Duodenal mucosa (tissue), 2 donors: ENCODE measurements around the gene NES.

ENCODE experiments used
- H3K27ac ChIP-seq: one replicate; pipeline ENCODE4 v1.7.0; 2013; ENCODE audit warnings: low read depth, low read length
- H3K27me3 ChIP-seq, 2 donors: one replicate each; pipeline ENCODE4 v1.7.0; 2013; ENCODE audit warnings: low read length in 2 of 2, control low read depth in 1 of 2; ENCODE audit not compliant: insufficient read depth in 2 of 2, control insufficient read depth in 1 of 2
- H3K36me3 ChIP-seq, 2 donors: one replicate each; pipeline ENCODE4 v1.7.0; 2013; ENCODE audit warnings: low read length in 2 of 2, control low read depth in 1 of 2; ENCODE audit not compliant: insufficient read depth in 2 of 2, control insufficient read depth in 1 of 2
- H3K4me1 ChIP-seq, 2 donors: one replicate each; pipeline ENCODE4 v1.7.0; 2013; ENCODE audit warnings: low read length in 2 of 2, control low read depth in 1 of 2; ENCODE audit not compliant: insufficient read depth in 2 of 2, control insufficient read depth in 1 of 2
- H3K4me3 ChIP-seq, 2 donors: one replicate each; pipeline ENCODE4 v1.7.0; 2013; ENCODE audit warnings: low read length in 2 of 2, low read depth in 1 of 2
- H3K9ac ChIP-seq, 2 donors: one replicate each; pipeline ENCODE4 v1.7.0; 2013; ENCODE audit warnings: low read length in 2 of 2, low read depth in 1 of 2
- H3K9me3 ChIP-seq, 2 donors: one replicate each; pipeline ENCODE4 v1.7.0; 2013; ENCODE audit warnings: low read length in 2 of 2, control low read depth in 1 of 2; ENCODE audit not compliant: control insufficient read depth in 1 of 2

Gene NES

GRCh38 chr1:156676820-156677615 is at the start of gene NES:
NES (minus strand) TSS chr1:156677407; CDS start chr1:156677264, 143 bp downstream.
- H3K9me3 ChIP-seq: no peaks in the 10 kb centered on the region
- peak within 1 kb of the TSS; percentile 23 to 38 for H3K9ac ChIP-seq
- H3K27ac ChIP-seq: peak within 1 kb of the TSS; percentile 56
- peaks cover 47 to 63% of the 10 kb centered on the region in 2 donors for H3K27me3 ChIP-seq
- H3K4me1 ChIP-seq: peaks cover 4 to 23% of the 10 kb centered on the region in 2 donors
- peak within 1 kb of the TSS; percentile 37 to 45 for H3K4me3 ChIP-seq
- H3K36me3 ChIP-seq: no peaks in the 10 kb centered on the region

DNA sequence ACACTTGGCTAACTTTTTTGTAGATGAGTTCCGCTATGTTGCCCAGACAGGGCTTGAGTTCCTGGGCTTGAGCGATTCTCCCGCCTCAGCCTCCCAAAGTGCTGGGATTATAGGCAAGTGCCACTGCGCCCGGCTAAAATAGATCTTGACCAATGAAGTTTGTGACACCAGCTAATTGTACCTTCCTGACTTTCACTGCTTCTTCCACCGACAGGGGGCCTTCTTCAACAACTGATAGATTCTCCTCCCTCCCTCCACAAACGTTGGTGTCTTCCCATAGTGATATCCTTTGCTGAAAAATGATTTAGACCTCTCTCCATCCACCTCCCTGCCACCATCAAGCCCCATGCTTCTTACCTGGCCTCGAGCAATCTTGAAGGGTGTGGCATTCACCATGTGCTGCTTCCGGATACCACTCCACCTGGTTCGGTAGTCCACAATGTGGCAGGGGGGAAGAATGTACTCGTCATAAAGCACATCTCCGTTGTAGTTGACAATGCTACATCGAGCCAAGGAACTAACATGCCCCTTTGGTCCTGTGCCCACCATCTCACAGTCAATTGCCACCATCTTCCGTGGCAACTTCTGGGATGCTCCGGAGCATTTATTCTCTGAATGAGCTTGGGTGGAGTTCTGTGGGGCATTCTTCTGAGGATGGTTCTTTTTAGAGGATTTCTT is 49.5 kb upstream of the NES start:
- Histone ChIP-seq H3K9ac (peak overlapping the region; percentile 48 to 87), H3K36me3 (peaks cover 22 to 30% of the 10 kb centered on the region in 2 donors), H3K27ac (no peak overlapping the region), H3K9me3 (no peaks in the 10 kb centered on the region), H3K4me1 (peaks cover 41 to 44% of the 10 kb centered on the region in 2 donors), H3K27me3 (no peaks in the 10 kb centered on the region), H3K4me3 (peak overlapping the region; percentile 90 to 100)

GRCh38 chr1:156725683-156726280 is 48.6 kb upstream of the NES start:
- H3K27me3 ChIP-seq: no peaks in the 10 kb centered on the region
- peak overlapping the region; percentile 48 to 87 for H3K9ac ChIP-seq
- H3K9me3 ChIP-seq: no peaks in the 10 kb centered on the region
- H3K4me1 ChIP-seq: peaks cover 41 to 44% of the 10 kb centered on the region in 2 donors
- peaks cover 23 to 38% of the 10 kb centered on the region in 2 donors for H3K36me3 ChIP-seq
- H3K27ac ChIP-seq: no peak overlapping the region
- peak overlapping the region; percentile 90 to 100 for H3K4me3 ChIP-seq

GRCh38 chr1:156721535-156721934 is 44.3 kb upstream of the NES start:
- H3K36me3 ChIP-seq: peaks cover 23 to 40% of the 10 kb centered on the region in 2 donors

GRCh38 chr1:156721131-156721530 is 43.9 kb upstream of the NES start:
- Histone ChIP-seq H3K36me3 (peaks cover 23 to 40% of the 10 kb centered on the region in 2 donors), H3K27me3 (no peaks in the 10 kb centered on the region), H3K9me3 (no peaks in the 10 kb centered on the region), H3K4me1 (peaks cover 12 to 17% of the 10 kb centered on the region in 2 donors), H3K27ac (no peak overlapping the region), H3K9ac (no peak overlapping the region), H3K4me3 (no peak overlapping the region)

More at GRCh38 chr1:156721535-156721934, 44.3 kb upstream of the NES start:
- no peak overlapping the region for H3K9ac ChIP-seq
- H3K27me3 ChIP-seq: no peaks in the 10 kb centered on the region
- H3K4me1 ChIP-seq: peaks cover 16 to 21% of the 10 kb centered on the region in 2 donors
- no peak overlapping the region for H3K4me3 ChIP-seq
- no peak overlapping the region for H3K27ac ChIP-seq
- no peaks in the 10 kb centered on the region for H3K9me3 ChIP-seq

DNA sequence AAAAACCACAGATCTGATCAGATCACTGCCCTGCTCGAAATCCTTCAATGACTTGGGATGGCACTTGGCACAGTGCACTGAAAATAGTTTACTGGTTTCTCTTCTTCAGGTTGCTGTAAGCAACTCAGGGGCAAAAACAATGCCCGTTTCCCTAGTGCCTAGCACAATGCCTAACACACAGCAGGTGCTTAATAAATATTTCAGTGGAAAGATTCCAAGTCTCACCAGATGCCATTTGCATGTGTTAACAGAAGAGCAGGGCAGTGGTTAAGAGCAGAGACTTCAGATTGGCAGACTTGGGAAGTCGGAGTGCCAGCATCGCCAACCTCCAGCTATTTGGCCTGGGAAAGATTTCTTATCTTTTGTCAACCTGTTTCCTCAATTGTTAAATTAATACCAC is 40.1 kb upstream of the NES start:
- Histone ChIP-seq H3K9ac (no peak overlapping the region), H3K27me3 (no peaks in the 10 kb centered on the region), H3K4me1 (no peaks in the 10 kb centered on the region), H3K36me3 (peaks cover 3 to 16% of the 10 kb centered on the region in 2 donors), H3K9me3 (no peaks in the 10 kb centered on the region), H3K4me3 (no peak overlapping the region), H3K27ac (no peak overlapping the region)

DNA sequence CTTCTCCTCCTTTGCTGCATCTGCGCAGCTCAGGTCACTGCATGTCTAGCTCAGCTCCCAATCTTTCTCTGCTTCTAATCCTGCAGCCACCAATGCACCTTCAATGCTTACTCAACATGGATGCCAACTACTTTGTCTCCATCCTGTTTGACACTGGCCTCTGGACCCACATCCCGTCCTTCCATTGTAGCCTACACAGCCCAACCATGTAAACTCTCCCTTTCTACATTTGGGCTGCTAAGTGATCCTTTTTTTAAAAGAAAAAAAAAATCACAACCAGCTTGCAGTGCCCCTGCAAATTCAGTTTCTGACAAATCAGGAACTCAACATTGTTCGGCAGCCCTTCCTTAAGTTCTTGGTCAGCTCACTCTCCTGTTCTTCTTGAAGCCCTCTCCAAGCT is 37.6 kb upstream of the NES start:
- peaks cover 0 to 8% of the 10 kb centered on the region in 2 donors for H3K4me1 ChIP-seq
- no peak overlapping the region for H3K9ac ChIP-seq
- H3K27me3 ChIP-seq: no peaks in the 10 kb centered on the region
- H3K4me3 ChIP-seq: no peak overlapping the region
- H3K9me3 ChIP-seq: no peaks in the 10 kb centered on the region
- H3K36me3 ChIP-seq: no peaks in the 10 kb centered on the region
- H3K27ac ChIP-seq: no peak overlapping the region

GRCh38 chr1:156712626-156713025 is 35.4 kb upstream of the NES start:
- peaks cover 5 to 13% of the 10 kb centered on the region in 2 donors for H3K4me1 ChIP-seq

GRCh38 chr1:156711011-156711817 is 34.0 kb upstream of the NES start:
- H3K4me1 ChIP-seq: peaks cover 13 to 21% of the 10 kb centered on the region in 2 donors
- H3K9ac ChIP-seq: no peak overlapping the region
- H3K27me3 ChIP-seq: no peaks in the 10 kb centered on the region
- H3K36me3 ChIP-seq: no peaks in the 10 kb centered on the region
- no peaks in the 10 kb centered on the region for H3K9me3 ChIP-seq
- H3K27ac ChIP-seq: no peak overlapping the region
- no peak overlapping the region for H3K4me3 ChIP-seq

More at GRCh38 chr1:156712626-156713025, 35.4 kb upstream of the NES start:
- Histone ChIP-seq H3K27ac (no peak overlapping the region), H3K4me3 (no peak overlapping the region), H3K27me3 (no peaks in the 10 kb centered on the region), H3K9ac (no peak overlapping the region), H3K36me3 (no peaks in the 10 kb centered on the region), H3K9me3 (no peaks in the 10 kb centered on the region)
